ENCODE data around the gene VPS72. TPM values are rescaled to one million over a fixed set of nuclear protein-coding genes. Genes with fewer than 3 reads are reported as not detected.

Gene VPS72, protein sequence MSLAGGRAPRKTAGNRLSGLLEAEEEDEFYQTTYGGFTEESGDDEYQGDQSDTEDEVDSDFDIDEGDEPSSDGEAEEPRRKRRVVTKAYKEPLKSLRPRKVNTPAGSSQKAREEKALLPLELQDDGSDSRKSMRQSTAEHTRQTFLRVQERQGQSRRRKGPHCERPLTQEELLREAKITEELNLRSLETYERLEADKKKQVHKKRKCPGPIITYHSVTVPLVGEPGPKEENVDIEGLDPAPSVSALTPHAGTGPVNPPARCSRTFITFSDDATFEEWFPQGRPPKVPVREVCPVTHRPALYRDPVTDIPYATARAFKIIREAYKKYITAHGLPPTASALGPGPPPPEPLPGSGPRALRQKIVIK
- total RNA-seq (10 to 100 TPM; 12.5 to 29.0 (median 23.7) TPM), polyA plus RNA-seq (10 to 100 TPM; 20.8 to 25.9 TPM)

DNA sequence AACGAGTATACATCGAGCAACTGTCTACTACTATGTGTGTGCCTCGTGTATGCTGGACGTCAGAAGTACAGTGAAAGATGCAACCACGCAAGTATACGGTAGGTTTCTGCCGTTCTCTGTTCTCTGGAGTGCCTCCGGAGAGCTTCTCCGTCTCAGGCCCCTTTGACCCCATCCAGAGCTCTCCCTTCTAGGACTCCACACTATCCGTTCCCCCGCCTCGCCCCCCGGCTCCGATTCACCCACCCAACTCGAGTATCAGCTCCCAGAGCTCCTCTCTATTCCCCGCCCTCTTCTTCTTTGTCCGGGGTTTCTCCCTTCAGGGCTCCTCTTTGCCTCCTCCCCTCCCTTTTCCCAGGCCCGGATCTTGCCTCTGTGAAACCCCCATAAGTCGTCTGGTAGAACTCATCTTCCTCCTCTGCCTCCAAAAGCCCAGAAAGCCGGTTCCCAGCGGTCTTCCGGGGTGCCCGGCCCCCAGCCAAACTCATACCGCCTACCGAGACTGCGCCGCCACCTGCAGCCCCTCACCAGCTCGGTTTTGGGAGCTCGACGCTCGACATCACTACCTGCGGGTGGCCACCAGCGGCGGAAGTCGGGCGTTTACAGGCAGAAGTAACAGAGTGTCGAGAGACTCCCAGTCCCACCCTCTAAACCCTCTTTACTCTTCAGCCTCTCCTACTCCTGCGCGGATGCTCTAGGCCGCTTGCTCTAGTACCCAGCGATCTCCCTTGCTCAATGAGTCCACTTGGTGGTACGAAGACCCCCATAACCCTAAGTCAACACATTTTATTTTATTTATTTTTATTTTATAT is at the start of gene VPS72:
Gene VPS72, minus strand, starts transcription at position 561 of the 809 bp plus-strand sequence. Its CDS starts 76 bp downstream, at position 485.
- FAIRE-seq (no peak), DNase-seq (peak; percentile 77 to 91 (median 82)), ATAC-seq (peak; percentile 98 to 99 (median 98))
- no peaks in the 10 kb centered on the region for H3K27me3 ChIP-seq
- WGBS, 2 donors: 0 to 1% methylated on average over 42 of the region's 42 CpGs
- peak within 1 kb of the TSS in 3 of 4 donors; percentile 16 to 70 (median 59) for H3K27ac ChIP-seq
- peaks cover 0 to 13% (median 11%) of the 10 kb centered on the region in 3 donors for H3K4me1 ChIP-seq
- peaks cover 5 to 8% (median 7%) of the 10 kb centered on the region in 3 donors for H3K36me3 ChIP-seq
- peak within 1 kb of the TSS; percentile 49 to 89 (median 78) for H3K4me3 ChIP-seq
- no peaks in the 10 kb centered on the region for H3K9me3 ChIP-seq
- intact Hi-C loops (cut with DNase I): no loop called here
- TF ChIP-seq, protein P1, sequence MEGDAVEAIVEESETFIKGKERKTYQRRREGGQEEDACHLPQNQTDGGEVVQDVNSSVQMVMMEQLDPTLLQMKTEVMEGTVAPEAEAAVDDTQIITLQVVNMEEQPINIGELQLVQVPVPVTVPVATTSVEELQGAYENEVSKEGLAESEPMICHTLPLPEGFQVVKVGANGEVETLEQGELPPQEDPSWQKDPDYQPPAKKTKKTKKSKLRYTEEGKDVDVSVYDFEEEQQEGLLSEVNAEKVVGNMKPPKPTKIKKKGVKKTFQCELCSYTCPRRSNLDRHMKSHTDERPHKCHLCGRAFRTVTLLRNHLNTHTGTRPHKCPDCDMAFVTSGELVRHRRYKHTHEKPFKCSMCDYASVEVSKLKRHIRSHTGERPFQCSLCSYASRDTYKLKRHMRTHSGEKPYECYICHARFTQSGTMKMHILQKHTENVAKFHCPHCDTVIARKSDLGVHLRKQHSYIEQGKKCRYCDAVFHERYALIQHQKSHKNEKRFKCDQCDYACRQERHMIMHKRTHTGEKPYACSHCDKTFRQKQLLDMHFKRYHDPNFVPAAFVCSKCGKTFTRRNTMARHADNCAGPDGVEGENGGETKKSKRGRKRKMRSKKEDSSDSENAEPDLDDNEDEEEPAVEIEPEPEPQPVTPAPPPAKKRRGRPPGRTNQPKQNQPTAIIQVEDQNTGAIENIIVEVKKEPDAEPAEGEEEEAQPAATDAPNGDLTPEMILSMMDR (IDR thresholded peaks at IDR 0.05): no peak

DNA sequence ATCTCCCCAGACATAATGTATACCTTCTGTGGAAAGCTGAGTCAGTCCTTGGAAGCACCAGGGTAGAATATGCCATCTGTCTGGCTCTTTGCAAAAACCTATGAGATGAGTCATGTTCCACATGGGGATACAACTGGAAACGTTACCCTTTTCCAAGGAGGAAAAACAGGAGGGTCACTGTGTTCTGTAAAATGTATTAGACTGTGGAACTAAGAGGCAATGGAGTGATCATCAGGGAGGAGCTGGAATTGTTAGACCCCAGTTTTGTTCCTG is 48.4 kb upstream of the VPS72 start:
- Histone ChIP-seq H3K9me3 (no peaks in the 10 kb centered on the region), H3K27ac (no peak overlapping the region), H3K4me3 (no peak overlapping the region), H3K4me1 (no peaks in the 10 kb centered on the region), H3K36me3 (peaks cover 0 to 84% (median 17%) of the 10 kb centered on the region in 3 donors), H3K27me3 (no peaks in the 10 kb centered on the region)
- intact Hi-C loops (cut with DNase I): no loop called here
- DNase-seq (no peak), ATAC-seq (peak in 1 of 4 donors; percentile 49), FAIRE-seq (no peak)
- TF ChIP-seq, protein P1 (IDR thresholded peaks at IDR 0.05): no peak
- 74 to 80% methylated on average over 1 of the region's 1 CpG for WGBS, 2 donors

DNA sequence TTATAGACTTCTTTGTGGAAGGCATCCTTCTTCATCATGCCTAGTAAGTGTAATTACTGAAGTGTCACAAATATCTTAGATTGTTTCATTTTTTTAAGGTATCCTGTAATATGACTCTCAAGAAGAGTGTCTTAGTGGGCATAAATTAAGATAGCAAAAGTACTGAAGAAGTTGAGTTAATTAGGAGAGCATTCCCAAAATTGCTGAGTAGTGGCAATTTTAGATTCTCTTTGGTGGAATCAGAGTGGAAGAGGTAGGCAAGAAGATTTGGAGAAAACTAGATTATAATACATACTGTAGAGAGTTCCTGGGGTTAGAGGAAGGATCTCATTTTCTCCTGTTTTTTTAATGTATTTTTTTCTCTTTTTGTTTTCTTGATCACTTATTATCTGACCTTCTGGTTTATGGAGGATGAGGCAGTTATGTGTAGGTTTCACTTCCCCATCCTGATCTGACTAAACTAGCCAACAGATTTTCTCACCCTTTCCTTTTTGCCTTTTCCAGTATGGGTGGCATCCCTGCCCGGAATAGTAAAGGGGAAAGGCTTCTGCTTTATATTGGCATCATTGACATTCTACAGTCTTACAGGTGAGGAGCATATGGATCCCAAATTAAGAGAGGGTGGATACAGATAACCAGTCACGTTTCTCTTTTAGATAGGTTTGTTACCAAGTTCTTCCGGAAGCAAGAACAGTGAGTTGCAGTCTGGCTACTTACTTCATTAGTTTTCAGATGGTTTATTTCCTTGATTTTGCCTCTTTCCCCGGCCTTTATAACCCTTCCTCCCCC is 47.9 kb upstream of the VPS72 start:
- ATAC-seq (no peak), FAIRE-seq (no peak), DNase-seq (no peak)
- no peaks in the 10 kb centered on the region for H3K4me1 ChIP-seq
- no peak overlapping the region for H3K4me3 ChIP-seq
- WGBS, 2 donors: 81 to 86% methylated on average over 4 of the region's 4 CpGs
- H3K9me3 ChIP-seq: no peaks in the 10 kb centered on the region
- H3K27me3 ChIP-seq: no peaks in the 10 kb centered on the region
- intact Hi-C loops (cut with DNase I): no loop called here
- H3K27ac ChIP-seq: no peak overlapping the region
- TF ChIP-seq, protein P1 (IDR thresholded peaks at IDR 0.05): no peak
- H3K36me3 ChIP-seq: peaks cover 0 to 83% (median 14%) of the 10 kb centered on the region in 3 donors

DNA sequence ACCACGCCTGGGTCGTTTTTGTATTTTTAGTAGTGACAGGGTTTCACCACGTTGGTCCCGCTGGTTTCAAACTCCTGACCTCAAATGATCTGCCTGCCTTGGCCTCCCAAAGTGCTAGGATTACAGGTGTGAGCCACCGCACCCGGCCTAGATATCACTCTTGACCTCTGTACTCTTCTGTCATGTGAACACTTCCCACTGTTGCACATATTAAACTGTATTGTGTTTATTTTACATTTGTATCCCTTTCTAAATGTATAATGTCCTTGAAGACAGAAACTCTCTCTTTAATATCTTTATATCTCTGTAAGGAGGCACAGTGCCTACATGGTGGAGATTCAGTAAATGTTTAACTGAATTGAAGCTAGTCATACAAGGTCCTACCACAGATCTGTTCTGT is 45.2 kb upstream of the VPS72 start:
- no peak overlapping the region for H3K4me3 ChIP-seq
- H3K9me3 ChIP-seq: no peaks in the 10 kb centered on the region
- intact Hi-C loops (cut with DNase I): no loop called here
- H3K27ac ChIP-seq: no peak overlapping the region
- no peaks in the 10 kb centered on the region for H3K27me3 ChIP-seq
- no peak for ATAC-seq
- TF ChIP-seq, protein P1 (IDR thresholded peaks at IDR 0.05): no peak
- peaks cover 0 to 86% (median 20%) of the 10 kb centered on the region in 3 donors for H3K36me3 ChIP-seq
- DNase-seq: no peak
- WGBS, 2 donors: 80 to 91% methylated on average over 6 of the region's 6 CpGs
- FAIRE-seq: no peak
- H3K4me1 ChIP-seq: no peaks in the 10 kb centered on the region
